PFSK-1 (cell line): Measurements from ENCODE around the gene OR7G3. TPM values are rescaled to one million over a fixed set of nuclear protein-coding genes. Genes with fewer than 3 reads are reported as not detected.

Experiments used
- FOXP2 ChIP-seq: optimal IDR thresholded peaks from 2 replicates; pipeline ENCODE3; 2011; ENCODE audit warnings: borderline replicate concordance, control low read depth, inconsistent platforms; ENCODE audit not compliant: insufficient read depth; ENCODE audit errors: extremely low read length, extremely low read depth
- POLR2AphosphoS5 ChIP-seq: IDR thresholded peaks from 2 replicates; pipeline ENCODE4 v1.6.1; 2012; ENCODE audit warnings: low read depth, mild to moderate bottlenecking, control low read depth, low read length, moderate library complexity
- REST ChIP-seq, 2 experiments: IDR thresholded peaks; 2 replicates each; pipeline versions ENCODE4 v1.6.1 to v1.8.0; 2011 to 2012; ENCODE audit warnings: low read depth in 2 of 2, low read length in 2 of 2, control low read depth in 1 of 2, inconsistent platforms in 1 of 2, mild to moderate bottlenecking in 1 of 2, moderate library complexity in 1 of 2; ENCODE audit not compliant: insufficient read depth in 1 of 2
- SIN3A ChIP-seq: IDR thresholded peaks from 2 replicates; pipeline ENCODE4 v1.6.1; 2012; ENCODE audit warnings: mild to moderate bottlenecking, low read length, moderate library complexity, borderline replicate concordance; ENCODE audit not compliant: insufficient read depth
- TAF1 ChIP-seq: IDR thresholded peaks from 2 replicates; pipeline ENCODE4 v1.6.1; 2012; ENCODE audit warnings: low read length, control low read depth, borderline replicate concordance; ENCODE audit not compliant: insufficient read depth
- polyA plus RNA-seq: library from polyadenylated mRNA; unstranded; fragments of >200 nt; gene quantifications from one replicate; pipeline ENCODE4 v1.2.1, GENCODE V29; 2012; ENCODE audit warnings: low read depth, missing spikeins; ENCODE audit not compliant: insufficient read length

The OR7G3 gene
- not detected for polyA plus RNA-seq

DNA sequence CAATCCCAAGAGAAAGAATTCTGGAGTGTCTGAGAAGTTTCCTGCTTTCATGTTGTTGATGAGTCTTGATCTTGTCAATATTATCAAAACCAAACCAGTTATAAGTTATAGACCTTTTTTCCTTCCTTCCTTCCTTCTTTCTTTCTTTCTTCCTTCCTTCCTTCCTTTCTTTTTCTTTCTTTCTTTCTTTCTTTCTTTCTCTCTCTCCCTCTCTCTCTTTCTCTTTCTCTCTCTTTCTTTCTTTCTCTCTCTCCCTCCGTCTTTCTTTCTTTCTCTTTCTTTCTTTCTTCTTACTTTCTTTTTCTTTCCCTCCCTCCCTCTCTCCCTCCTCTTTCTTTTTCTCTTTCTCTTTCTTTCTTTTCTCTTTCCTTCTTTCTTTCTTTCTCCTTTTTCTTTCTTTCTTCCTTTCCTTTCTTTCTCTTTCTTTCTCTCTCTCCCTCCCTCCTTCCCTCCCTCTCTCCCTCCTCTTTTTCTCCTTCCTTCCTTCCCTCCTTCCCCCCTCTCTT, at the start of gene OR7G3:
OR7G3 (minus strand) TSS at position 51 of the 506 bp plus-strand sequence; CDS start at position 51, 0 bp downstream.
- TF ChIP-seq SIN3A (no peak), REST (IDR thresholded peaks at IDR 0.05; ENCODE audit: insufficient read depth in 1 of 2, low read depth in 2 of 2, low read length in 2 of 2) (no peak), POLR2AphosphoS5 (no peak), TAF1 (no peak), FOXP2 (no peak)

- TF ChIP-seq REST (IDR thresholded peaks at IDR 0.05; ENCODE audit: insufficient read depth in 1 of 2, low read depth in 2 of 2, low read length in 2 of 2) = no peak
Observed at GRCh38 chr19:9175326-9175725, 48.6 kb upstream of the OR7G3 start.

DNA sequence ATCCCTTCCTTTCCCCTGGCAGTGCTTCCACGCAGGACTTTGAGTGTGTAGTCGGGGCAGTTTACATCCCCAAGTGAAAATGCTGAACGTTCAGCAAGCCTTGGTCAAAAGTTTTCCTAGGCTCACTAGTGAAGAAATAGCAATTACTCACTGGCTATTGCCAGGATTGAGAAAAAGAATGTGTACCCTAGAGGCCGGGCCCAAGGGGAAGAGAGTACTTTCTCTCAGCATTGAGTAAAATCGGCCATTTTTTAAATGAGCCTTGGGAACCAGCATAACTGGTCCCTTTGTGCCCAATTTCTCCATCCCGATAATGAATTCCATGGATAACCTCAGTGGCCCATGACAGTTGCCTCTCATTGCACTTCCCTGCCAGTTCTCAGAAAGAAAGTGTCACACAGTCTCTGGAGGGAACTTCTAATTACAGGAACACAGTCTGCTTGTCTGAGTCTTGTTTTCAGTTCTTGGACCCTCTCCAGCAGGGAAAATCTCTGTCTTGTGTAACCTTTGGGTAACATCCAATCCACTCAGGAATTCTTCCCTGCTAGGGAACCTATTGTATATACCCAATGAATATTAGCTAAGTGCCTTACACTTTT, 44.7 kb upstream of the OR7G3 start:
- TF ChIP-seq SIN3A = no peak
- no peak for TF ChIP-seq REST (IDR thresholded peaks at IDR 0.05; ENCODE audit: insufficient read depth in 1 of 2, low read depth in 2 of 2, low read length in 2 of 2)
- TF ChIP-seq POLR2AphosphoS5 = no peak
- no peak for TF ChIP-seq TAF1
- no peak for TF ChIP-seq FOXP2

DNA sequence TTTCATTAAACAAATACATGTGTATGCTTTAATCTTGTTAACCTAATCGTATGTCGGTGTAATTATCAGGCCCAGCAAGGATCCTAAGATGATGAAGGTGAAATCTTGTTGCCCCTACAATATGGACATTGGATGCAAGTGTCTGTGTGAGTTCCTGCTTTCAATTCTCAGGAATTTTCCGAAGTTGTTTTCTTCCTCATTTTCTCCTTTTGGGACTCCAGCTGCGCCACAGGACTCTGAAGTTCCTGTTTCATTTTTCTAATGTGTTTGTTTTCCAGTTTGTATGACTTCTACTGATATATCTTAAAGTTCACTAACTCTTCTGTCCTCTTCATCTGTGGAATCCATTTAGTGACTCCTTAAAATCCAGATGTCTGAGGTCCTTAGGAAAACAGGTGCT, 40.1 kb upstream of the OR7G3 start:
- TF ChIP-seq REST (IDR thresholded peaks at IDR 0.05; ENCODE audit: insufficient read depth in 1 of 2, low read depth in 2 of 2, low read length in 2 of 2) (no peak), TAF1 (no peak), POLR2AphosphoS5 (no peak), SIN3A (no peak), FOXP2 (no peak)

- TF ChIP-seq REST (IDR thresholded peaks at IDR 0.05; ENCODE audit: insufficient read depth in 1 of 2, low read depth in 2 of 2, low read length in 2 of 2) (no peak), POLR2AphosphoS5 (no peak), TAF1 (no peak), FOXP2 (no peak), SIN3A (no peak)
Observed at GRCh38 chr19:9165261-9165660, 38.5 kb upstream of the OR7G3 start.
